Tibial nerve (tissue), 4 donors: ENCODE measurements around the gene INPP5A. TPM values are rescaled to one million over a fixed set of nuclear protein-coding genes. Genes with fewer than 3 reads are reported as not detected.
A peak's percentile ranks its signal among the peaks of the same experiment; 100 is the strongest.
"Not testable (repeated sequence)": the region's sequence is repeated elsewhere in the genome, so short reads cannot be mapped to it uniquely, and the experiment has no call there.

ENCODE experiments used
- DNase-seq, 2 donors: peaks; one replicate each; pipeline ENCODE4 v3.0.0-alpha.2; 2019; ENCODE audit warnings: low spot score in 2 of 2
- H3K27ac ChIP-seq, 4 donors: fragments of 200-600 bp; sonication (generic) in 3 of 4; one replicate each; pipeline ENCODE4 v1.5.1; 2017 to 2019; ENCODE audit warnings: mild to moderate bottlenecking in 1 of 4
- H3K27me3 ChIP-seq, 2 donors: fragments of 200-600 bp; sonication (generic) in 1 of 2; one replicate each; pipeline versions ENCODE4 v1.5.1 to v1.6.0; 2017 to 2019
- H3K36me3 ChIP-seq, 3 donors: fragments of 200-600 bp; sonication (generic); one replicate each; pipeline ENCODE4 v1.5.1; 2018 to 2019
- H3K4me1 ChIP-seq, 4 donors: fragments of 200-600 bp; sonication (generic) in 3 of 4; one replicate each; pipeline ENCODE4 v1.5.1; 2017 to 2019
- H3K4me3 ChIP-seq, 4 donors: fragments of 200-600 bp; sonication (generic) in 3 of 4; one replicate each; pipeline ENCODE4 v1.5.1; 2017 to 2019; ENCODE audit warnings: mild to moderate bottlenecking in 1 of 4, moderate library complexity in 1 of 4
- H3K9me3 ChIP-seq, 4 donors: fragments of 200-600 bp; sonication (generic) in 3 of 4; one replicate each; pipeline ENCODE4 v1.5.1; 2017 to 2019
- EP300 ChIP-seq, 2 donors: sonication (generic); formaldehyde crosslinking; IDR thresholded peaks; one replicate each; pipeline ENCODE4 v1.6.1; 2017; ENCODE audit warnings: antibody characterized with exemption in 2 of 2, mild to moderate bottlenecking in 1 of 2
- POLR2A ChIP-seq, 2 donors: fragments of 450-650 bp; IDR thresholded peaks; one replicate each; pipeline ENCODE4 v1.6.1; 2017; ENCODE audit warnings: antibody characterized with exemption in 2 of 2, mild to moderate bottlenecking in 2 of 2, moderate library complexity in 2 of 2
- WGBS, 2 donors: methylation state at CpG; one replicate each; pipeline ENCODE4 v1.1.5; 2018; 5-methylcytosine and 5-hydroxymethylcytosine counted together
- total RNA-seq, 4 donors: library from RNA; depleted of rRNA; stranded (reverse); fragments of >200 nt; gene quantifications; one replicate each; pipeline ENCODE4 v1.1.0, GENCODE V29; 2016
- TF ChIP-seq, protein P1 (sequence below), 5 experiments: fragments of 200-600 bp in 3 of 5; fragments of 450-650 bp in 2 of 5; sonication (generic) in 3 of 5; IDR thresholded peaks; one replicate each; pipeline ENCODE4 v1.5.1; 2016 to 2019; ENCODE audit warnings: antibody characterized with exemption in 5 of 5, mild to moderate bottlenecking in 3 of 5, moderate library complexity in 2 of 5

INPP5A gene
- total RNA-seq, 4 donors from 2014 or later, result 73.8 to 101 (median 86.2) TPM

DNA sequence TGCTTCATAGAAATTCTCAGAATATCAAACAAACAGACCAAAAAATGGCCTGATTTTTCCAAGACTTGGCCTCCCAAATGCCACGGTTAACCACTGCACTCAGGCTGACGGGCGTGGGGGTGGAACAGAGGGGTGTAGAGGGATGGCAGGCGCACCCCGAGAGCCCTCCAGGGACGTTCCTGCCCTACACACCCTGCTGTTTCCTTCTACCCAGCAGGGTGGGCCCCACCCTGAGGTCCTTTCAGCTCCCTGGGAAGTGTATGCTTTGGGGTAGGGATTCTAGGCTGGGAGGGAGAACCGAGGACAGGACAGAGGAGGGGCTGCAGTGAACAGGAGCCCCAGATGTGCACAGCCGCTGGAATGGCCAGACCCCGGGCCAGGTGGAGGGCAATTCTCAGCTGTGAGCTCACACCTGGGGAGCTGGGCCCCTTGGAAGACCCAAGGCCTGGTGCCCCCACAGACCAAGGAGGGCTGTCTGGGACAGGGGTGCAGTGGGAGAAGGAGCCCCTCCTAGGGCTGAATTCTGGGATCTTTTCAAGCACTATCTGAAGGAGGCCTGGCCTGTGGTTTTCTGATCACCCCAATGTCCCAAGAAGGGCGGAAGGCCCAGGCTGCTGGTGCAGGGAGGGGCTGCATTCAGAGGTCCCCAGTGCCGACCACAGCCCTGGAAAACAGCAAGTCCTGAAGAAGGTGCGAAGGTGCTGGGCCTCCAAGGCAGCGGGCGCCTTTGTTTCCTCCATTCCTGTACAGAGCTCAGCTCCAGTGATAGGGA lies 32.9 kb upstream of the INPP5A start:
- TF ChIP-seq EP300 (IDR thresholded peaks at IDR 0.05) (no peak), POLR2A (IDR thresholded peaks at IDR 0.05) (no peak)
- TF ChIP-seq, protein P1, sequence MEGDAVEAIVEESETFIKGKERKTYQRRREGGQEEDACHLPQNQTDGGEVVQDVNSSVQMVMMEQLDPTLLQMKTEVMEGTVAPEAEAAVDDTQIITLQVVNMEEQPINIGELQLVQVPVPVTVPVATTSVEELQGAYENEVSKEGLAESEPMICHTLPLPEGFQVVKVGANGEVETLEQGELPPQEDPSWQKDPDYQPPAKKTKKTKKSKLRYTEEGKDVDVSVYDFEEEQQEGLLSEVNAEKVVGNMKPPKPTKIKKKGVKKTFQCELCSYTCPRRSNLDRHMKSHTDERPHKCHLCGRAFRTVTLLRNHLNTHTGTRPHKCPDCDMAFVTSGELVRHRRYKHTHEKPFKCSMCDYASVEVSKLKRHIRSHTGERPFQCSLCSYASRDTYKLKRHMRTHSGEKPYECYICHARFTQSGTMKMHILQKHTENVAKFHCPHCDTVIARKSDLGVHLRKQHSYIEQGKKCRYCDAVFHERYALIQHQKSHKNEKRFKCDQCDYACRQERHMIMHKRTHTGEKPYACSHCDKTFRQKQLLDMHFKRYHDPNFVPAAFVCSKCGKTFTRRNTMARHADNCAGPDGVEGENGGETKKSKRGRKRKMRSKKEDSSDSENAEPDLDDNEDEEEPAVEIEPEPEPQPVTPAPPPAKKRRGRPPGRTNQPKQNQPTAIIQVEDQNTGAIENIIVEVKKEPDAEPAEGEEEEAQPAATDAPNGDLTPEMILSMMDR (IDR thresholded peaks at IDR 0.05), result no peak
- no peak for DNase-seq
- Histone ChIP-seq H3K9me3 (no peaks in the 10 kb centered on the region), H3K36me3 (no peaks in the 10 kb centered on the region), H3K4me3 (no peak overlapping the region), H3K27ac (peak overlapping the region in 1 of 4 donors; percentile 65), H3K4me1 (peaks cover 0 to 48% (median 4%) of the 10 kb centered on the region in 4 donors), H3K27me3 (no peaks in the 10 kb centered on the region)
- 77 to 80% methylated on average over 13 to 14 of the region's 14 CpGs for WGBS, 2 donors

DNA sequence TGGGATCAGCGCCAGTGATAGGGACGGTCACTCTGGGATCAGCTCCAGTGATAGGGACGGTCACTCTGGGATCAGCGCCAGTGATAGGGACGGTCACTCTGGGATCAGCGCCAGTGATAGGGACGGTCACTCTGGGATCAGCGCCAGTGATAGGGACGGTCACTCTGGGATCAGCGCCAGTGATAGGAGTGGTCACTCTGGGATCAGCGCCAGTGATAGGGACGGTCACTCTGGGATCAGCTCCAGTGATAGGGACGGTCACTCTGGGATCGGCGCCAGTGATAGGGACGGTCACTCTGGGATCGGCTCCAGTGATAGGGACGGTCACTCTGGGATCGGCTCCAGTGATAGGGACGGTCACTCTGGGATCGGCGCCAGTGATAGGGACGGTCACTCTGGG lies 32.0 kb upstream of the INPP5A start:
- DNase-seq, H3K9me3 ChIP-seq, H3K4me3 ChIP-seq, H3K36me3 ChIP-seq, H3K27me3 ChIP-seq: not testable (repeated sequence)
- Histone ChIP-seq H3K4me1 (peaks cover 0 to 49% (median 4%) of the 10 kb centered on the region in 4 donors), H3K27ac (peak overlapping the region in 1 of 4 donors; percentile 18)
- WGBS, 2 donors, result 54 to 67% methylated on average over 9 to 14 of the region's 23 CpGs

DNA sequence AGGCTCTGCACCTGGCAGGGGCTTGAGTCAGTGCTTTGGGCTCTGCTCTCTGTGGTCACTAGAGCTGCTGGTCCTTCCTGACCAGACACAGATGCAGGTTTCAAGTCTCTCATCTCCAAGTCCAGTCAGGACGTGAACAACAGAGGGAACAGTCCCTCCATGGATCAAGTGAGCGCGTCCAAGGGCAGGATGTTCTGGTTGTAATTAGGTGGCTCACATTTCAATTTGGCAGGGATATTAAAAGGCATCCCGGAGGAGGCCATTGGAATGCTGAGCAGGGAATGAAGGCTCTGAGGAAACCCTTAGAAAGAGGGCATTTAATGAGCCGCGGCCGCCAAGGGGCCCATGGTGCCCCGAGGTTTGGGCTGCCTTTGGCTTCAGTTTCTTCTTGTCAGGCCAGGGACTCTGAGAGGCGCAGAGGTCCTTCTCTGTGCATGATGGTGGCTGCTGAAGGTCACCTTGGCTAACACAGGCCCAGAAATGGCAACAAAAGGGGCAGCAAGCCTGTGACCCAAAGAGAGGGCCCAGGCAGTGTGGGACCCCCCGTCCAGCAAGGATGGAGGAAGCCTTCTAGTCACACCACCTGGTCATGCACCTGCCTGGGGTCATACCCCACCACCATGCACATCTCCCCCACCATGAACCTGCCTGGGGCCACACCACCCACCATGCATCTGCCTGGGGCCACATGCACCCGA lies 30.7 kb upstream of the INPP5A start:
- peak overlapping the region in 3 of 4 donors; percentile 59 to 80 (median 70) for H3K27ac ChIP-seq
- no peak overlapping the region for H3K4me3 ChIP-seq
- peaks cover 0 to 49% (median 4%) of the 10 kb centered on the region in 4 donors for H3K4me1 ChIP-seq
- peak; percentile 50 to 77 for DNase-seq
- no peaks in the 10 kb centered on the region for H3K36me3 ChIP-seq
- 50 to 59% methylated on average over 8 to 10 of the region's 11 CpGs for WGBS, 2 donors
- TF ChIP-seq EP300 (IDR thresholded peaks at IDR 0.05), result peak in 1 of 2 donors; percentile 80
- TF ChIP-seq, protein P1 (IDR thresholded peaks at IDR 0.05), result no peak
- H3K9me3 ChIP-seq, result no peaks in the 10 kb centered on the region
- H3K27me3 ChIP-seq, result no peaks in the 10 kb centered on the region

DNA sequence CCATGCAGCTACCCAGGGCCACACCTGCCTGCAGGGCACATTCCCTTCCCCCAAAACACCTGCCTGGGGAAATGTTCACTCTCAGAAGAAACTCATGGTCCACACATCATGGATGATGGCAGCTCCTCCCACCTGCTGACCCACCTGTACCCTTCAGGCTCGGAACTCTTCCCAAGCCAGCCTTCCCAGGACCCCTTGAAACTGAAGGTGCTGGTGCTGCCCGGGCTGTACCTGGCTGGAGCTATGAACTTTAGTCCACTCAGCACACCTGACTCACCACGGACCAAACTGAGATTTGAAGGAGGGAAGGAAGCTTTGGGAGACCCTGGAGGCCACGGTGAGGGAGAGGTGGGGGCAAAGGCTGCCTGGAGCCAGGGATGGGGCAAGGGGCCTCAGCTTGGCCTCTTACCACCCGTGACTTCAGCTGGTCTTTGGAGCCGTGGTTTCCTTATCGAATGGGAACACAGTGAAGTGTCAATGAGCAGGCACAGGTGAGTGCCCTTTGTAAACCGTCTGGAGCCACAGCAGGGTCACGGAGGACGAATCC lies 30.1 kb upstream of the INPP5A start:
- DNase-seq, result no peak
- Histone ChIP-seq H3K4me1 (peaks cover 0 to 49% (median 4%) of the 10 kb centered on the region in 4 donors), H3K36me3 (no peaks in the 10 kb centered on the region), H3K9me3 (no peaks in the 10 kb centered on the region), H3K27me3 (no peaks in the 10 kb centered on the region), H3K4me3 (no peak overlapping the region), H3K27ac (peak overlapping the region in 2 of 4 donors; percentile 70 to 80)
- TF ChIP-seq POLR2A (IDR thresholded peaks at IDR 0.05) (no peak), EP300 (IDR thresholded peaks at IDR 0.05) (no peak)
- TF ChIP-seq, protein P1 (IDR thresholded peaks at IDR 0.05), result no peak
- 83 to 84% methylated on average over 10 of the region's 10 CpGs for WGBS, 2 donors

DNA sequence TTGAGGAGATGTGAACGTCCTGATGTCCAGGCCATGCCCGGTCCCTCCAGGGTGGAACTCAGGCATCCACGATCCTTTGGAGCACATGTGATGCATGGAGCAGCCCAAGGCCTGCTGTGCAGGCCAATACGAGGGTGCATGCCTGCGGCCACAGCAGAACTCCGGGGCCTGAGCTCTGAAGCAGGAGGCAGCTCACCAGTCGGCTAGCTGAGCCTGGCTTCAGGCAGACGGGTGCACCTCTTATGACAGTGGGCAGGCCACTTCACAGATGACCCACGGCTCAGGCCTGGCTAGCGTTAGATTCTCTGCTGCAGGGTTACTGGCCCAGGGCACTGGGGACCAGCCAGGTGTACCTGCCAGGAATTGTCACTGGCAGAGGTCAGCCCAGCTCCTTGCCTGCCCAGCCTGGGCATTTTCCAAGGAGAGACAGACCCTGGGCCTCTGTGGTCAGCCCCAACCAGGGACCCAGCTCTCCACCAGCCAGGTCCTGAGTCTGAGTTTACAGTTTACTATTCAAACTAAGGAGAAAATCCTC lies 29.6 kb upstream of the INPP5A start:
- DNase-seq, result no peak

More for the DNA sequence above, 29.6 kb upstream of the INPP5A start:
- H3K27ac ChIP-seq, result peak overlapping the region in 3 of 4 donors; percentile 15 to 80 (median 62)
- H3K4me3 ChIP-seq, result no peak overlapping the region
- no peaks in the 10 kb centered on the region for H3K27me3 ChIP-seq
- no peaks in the 10 kb centered on the region for H3K36me3 ChIP-seq
- TF ChIP-seq POLR2A (IDR thresholded peaks at IDR 0.05), result no peak
- TF ChIP-seq EP300 (IDR thresholded peaks at IDR 0.05), result no peak
- TF ChIP-seq, protein P1 (IDR thresholded peaks at IDR 0.05), result no peak
- H3K9me3 ChIP-seq, result no peaks in the 10 kb centered on the region
- peaks cover 0 to 49% (median 4%) of the 10 kb centered on the region in 4 donors for H3K4me1 ChIP-seq
- WGBS, 2 donors, result 84 to 94% methylated on average over 9 of the region's 10 CpGs
